Activated CD4-positive, alpha-beta T cell treated with anti-CD3 and anti-CD28 coated beads for 24 hours (primary cell): ENCODE data around the gene ASB1.

ENCODE experiments used
- DNase-seq, 2 donors: peaks; one replicate each; pipeline ENCODE4 v3.0.0-alpha.2; 2020; ENCODE audit warnings: low read depth in 2 of 2

Gene ASB1, protein sequence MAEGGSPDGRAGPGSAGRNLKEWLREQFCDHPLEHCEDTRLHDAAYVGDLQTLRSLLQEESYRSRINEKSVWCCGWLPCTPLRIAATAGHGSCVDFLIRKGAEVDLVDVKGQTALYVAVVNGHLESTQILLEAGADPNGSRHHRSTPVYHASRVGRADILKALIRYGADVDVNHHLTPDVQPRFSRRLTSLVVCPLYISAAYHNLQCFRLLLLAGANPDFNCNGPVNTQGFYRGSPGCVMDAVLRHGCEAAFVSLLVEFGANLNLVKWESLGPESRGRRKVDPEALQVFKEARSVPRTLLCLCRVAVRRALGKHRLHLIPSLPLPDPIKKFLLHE

DNA sequence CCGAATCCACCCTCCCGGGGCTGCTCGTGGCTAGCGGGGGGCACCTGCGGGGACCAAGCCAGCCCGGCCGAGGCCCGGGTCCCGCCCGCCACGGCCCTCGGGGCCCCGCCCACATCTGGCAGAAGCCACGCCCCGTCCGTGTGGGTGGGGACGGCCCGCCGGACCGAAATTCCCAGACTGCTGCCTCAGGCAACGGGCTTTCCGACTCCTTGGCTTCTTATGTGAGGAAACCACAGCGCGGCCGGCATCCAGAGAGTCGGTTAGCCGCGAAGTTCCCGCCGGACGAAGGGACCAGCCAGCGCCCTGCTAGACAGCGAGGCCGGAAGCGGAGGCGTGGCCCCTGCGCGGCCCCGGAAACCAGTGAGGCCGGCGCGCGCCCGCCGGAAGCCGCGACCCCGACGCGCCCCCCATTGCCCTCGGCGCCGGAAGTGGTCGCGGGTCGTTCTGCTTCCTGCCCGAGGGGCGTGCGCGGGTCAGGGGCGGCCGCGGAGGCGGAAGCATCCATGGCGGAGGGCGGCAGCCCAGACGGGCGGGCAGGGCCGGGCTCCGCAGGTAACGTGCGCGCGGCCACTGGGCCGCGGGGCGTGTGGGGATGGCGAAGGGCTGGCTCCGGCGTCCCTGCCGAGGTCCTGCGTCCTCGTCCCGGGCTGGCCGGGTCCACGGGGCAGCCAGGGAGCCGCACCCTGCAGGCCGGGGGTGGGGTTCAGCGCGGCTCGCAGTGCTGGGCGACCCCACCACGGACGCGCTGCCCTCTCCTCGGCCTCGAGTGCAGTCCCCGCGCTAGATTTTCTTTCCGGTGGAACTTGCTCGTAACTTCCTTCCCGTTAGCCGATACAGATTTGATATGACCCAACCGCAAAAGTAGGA lies at the start of gene ASB1:
Gene ASB1, plus strand, starts transcription at position 360 of the 867 bp plus-strand sequence. Its CDS starts 144 bp downstream, at position 504.
- peak; percentile 63 to 71 for DNase-seq

DNA sequence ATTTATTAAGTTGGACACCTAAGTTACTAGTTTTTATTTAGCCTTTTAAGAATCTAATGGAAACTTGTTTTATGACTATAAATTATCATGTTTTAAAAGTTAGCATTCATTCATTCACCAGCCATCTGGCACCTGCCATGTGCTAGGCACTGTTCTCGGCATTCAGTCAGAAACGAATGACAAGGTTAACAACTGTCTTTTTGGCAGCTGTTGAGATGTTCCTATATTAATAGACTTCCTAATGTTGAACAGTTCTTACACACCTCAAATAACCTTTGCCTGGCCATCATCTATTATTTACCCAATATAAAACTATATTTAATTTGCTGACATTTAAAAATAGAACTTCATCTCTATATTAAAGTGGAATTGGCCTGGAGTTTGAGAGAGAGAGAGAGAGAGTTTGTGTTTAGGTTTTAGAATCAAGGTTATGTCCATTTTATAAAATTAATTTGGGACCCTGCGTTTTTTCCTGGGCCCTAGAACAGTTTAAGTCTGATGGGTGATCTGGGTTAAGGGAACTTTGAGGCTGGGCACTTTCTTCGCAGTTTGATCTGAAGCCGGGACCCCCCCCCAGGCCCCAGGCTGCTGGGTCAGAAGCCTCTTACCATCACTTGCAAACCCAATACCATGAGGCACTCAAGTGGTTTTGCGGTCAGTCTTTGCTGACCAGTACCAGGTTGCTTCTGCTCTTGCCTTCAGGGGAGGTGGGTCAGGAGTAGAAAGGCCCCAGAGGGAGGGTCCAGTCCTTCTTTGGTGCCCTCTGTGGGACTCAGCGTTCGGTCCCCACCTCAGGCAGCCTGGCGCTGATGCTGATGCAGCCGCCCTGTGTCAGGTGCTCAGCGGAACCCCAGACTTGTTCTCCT lies 48.3 kb upstream of the ASB1 start:
- DNase-seq: no peak

DNA sequence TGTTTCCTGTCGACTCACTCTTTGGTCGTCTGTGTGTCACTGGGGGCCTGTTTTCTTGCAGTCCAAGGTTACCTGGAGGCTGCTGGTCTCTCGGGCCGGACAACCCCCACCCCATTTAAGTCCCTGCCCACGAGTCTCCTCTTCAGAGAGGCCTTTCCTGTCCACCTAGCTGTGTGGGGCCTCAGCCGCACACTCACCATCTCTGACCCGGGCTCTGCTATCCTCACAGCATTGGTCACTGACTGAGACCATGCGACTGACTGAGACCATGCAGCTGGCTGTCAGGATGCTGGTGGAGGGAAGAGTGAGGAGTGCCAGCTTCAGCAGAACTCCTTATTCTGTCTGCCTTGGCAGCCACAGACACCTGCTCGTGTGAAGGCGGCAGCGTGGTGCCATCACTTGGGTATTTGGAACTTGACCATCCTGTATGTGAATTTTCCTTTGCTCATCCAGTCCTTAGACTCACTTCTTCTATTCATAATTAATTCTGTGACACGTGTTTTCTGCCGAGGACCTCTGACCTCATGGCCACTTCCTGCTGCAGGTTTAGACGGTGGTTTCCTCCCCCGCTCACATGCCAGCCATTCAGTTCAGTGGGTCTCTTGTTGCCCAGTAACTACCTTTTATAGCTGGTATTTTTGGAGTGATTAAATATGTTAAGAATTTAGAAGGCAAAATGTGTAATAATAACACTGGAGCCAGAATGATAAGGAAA lies 47.5 kb upstream of the ASB1 start:
- DNase-seq: no peak

DNA sequence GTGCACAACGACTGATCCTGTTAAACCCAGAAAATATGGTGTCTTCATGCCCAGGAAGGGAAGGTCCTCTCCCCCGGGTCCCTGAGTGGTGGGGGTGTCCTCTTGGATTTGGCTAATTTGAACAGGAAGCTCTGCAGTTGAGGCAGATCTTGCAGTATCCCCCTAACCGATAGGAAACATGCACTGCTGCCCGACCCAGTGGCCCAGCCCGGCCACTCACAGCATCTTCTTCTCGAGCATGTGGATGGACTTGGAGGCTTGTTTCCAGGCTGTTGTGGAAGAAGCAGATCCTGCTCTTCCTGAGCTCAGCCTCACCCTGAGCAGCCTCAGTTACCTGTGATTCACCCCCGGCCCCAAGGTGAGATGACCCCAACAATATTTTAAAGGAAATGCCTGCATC lies 46.4 kb upstream of the ASB1 start:
- no peak for DNase-seq

DNA sequence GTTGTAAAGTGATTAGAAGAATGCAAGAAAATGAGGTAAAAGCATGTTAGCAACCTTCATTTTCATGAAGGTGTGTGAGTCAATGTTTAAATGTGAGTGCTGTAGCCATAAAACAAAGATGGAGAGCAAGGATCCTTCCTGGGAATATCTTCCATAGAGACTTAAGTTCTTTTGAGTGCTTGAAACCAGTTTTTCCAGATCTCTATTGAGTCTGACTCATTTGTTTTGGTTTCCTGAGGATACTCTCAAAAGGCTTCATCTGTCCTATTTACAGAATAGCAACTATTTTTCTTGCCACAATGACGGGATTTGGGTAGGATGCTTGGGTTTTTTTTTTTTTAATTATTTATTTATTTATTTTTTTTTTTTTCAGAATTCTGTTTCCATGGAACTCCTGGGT lies 45.9 kb upstream of the ASB1 start:
- DNase-seq: no peak

DNA sequence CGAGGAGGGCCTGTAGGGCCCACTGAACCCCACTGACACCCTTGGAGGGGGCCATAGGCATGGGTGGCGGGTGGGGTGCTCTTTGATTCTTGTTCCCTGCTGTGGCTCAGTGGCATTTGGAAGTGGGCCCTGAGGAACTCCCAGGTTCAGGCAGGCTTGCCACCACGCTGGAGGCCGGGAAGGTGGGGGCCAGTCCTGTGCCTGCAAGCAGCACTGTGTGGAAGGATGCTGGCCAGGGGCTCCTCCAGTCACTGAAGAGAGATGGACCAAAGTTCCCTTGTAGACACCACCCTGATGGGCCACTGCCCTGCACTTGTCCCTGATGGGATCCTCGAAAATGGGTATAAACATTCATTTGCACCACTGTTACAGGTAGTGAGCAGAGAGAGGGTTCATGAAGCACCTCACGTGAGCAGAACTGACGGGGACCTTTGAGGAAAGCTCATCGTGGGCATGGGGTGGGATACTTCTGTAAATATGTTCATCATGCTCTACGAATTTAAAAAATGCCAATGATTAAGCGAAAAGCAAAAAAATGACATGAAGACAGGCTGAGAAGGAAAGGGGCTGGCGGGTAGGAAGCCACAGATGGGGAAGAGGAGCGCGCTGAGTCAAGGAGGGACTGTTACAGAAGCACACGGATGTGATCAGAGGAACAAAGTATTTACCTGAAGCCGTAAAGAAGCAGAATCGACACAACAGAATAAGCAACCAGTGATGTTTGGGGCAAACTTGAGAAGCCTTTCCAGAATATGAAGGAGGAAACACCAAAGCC lies 45.2 kb upstream of the ASB1 start:
- DNase-seq: no peak

DNA sequence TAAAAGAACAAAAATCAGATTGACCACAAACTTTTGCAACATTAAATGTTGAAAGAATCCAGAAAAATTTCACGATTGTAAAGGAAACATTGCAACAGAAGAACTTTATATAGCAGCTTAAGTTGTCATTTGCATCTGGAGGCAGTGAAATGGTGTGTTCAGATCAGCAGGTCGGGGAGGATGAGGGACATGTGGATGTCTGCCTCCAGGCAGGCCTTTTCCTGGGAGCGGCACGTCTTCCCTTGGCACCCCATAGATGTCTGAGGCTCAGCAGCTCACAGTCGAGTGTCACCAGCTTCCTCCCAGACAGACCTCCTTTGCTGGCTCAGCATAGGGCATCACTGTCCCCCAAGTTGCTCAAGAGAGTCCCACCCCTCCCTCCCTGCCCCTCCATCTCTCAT lies 44.3 kb upstream of the ASB1 start:
- no peak for DNase-seq

DNA sequence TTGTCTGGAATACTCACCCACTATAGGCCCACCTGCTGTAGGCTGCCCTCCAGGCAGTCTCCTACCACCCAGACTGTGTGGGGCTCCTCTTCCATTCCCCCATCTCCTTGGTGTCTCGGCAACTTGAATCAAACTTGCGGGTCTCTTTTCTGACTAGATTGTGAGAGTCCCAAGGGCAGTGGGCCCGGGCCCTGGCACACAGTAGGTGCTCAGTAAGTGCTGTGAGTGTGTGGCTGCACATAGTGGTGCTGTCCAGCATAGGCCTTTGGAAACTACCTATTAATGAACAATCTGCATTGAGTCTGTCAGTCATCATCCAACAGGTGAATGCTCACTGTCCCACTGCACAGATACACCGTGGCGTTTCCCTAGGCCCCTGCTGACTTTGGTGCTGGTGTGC lies 43.6 kb upstream of the ASB1 start:
- DNase-seq: no peak

DNA sequence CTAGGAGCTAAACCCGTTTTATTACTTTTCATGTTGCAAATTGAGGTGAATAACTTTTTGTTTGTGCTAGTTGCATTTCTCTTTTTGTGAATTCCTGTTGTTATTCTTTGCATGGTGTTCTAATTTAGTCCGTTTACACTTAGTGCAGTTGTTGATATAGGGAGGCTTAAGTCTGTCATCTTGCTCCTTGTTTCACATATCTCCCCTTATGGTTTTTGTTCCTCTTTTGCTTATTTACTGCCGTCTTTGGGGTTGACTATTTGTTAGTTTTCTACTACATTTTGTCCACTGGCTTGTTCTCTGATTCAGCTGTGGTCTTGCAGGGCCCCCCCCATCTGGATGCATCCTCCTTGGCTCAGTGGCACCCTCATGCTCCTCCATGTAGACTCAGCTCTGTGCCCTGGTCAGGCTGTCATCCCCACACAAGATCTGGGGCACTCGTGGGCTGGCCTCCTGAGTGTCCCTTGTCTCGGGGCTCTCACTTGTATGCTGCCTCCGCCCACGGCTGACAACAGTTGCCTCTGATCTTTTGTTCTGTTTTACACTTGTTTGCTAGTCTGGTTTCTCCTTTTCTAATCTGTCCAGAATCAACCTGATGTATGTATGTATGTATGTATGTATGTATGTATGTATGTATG lies 42.9 kb upstream of the ASB1 start:
- no peak for DNase-seq

DNA sequence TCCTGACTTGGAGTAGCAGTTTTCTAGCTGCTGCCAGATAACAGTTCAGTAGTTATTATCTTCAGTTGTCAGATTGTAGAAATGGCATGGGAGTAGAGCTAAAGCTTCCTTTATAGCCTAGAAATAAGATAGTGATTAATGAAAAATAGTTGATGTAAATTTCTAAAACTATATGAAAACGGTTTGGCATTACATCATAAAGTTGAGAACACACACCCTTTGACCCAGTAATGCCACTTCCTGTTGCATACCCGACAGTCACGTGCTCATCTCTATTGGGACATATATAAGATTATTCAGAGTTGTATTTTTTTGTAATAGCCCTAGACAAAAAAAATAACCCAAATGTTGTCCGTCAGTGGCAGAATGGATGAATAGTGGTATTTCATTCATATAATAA lies 39.4 kb upstream of the ASB1 start:
- no peak for DNase-seq

DNA sequence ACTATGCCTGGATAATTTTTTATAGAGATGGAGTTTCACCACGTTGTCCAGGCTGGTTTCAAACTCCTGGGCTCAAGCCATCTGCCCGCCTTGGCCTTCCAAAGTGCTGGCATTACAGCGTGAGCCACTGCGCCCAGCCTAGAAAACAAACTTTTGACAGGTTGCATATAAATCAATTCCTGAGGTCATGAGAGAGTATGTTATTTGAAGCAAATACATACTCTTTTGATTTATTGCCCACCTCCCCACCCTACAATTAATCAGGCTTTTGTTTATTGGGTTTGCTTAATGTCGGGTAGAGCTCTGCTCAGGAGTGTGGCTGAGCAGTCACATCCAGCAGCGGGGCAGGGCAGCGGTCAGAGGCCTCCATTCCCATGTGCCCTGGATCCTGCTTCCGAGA lies 37.9 kb upstream of the ASB1 start:
- DNase-seq: no peak

DNA sequence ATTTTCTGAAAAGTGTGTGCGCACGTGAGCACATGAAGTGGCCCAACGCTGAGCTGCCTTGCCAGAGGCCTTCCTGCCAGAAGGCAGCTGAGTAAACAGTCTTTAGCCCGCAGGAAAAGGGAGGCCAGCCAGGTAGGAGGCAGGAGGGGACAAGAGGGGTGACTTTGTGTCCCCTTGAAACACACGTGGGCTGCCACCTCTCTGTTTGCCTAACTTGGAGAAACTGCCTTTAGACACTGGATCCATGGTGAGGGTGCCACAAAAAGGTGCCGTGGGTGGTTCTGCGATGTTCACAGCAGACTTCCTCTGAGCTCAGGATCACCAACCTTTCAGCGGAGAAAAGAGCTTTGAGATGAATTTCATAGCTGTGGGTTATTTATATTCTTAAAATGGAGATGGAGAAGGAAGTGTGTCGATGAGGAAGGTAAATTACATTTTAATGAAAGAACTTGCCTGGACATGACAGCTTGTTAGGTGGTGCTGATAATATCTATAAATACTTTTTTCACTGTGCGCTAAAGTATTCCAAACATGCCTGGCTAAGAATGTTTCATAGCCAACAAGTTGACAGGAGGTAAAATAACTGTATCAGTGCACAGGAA lies 36.6 kb upstream of the ASB1 start:
- DNase-seq: no peak

DNA sequence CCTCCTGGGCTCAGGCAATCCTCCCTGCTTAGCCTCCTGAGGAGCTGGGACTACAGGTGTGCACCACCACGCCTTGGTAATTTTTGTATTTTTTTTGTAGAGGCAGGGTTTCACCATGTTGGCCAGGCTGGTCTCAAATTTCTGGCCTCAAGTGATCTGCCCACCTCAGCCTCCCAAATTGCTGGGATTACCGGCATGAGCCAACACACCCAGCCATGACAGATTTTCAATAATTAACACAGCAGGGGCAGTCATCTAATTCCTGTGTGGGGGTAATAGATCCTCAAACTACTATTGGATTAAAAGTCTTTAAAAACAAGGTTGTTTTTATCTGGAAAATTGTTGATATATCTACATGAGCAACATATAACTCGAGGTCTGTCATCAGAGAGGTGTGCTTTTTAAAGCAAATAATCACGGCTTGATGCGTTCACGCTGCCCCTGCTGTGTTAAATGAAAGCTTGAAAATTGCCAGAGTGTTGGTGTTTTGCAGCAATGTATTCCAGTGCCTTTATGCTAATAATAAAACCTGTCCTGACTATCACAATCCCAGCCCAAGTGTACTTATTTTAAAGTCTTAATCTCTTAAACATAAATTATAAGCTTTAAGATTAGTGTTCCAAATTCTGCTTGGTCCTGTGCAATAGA lies 35.6 kb upstream of the ASB1 start:
- no peak for DNase-seq

DNA sequence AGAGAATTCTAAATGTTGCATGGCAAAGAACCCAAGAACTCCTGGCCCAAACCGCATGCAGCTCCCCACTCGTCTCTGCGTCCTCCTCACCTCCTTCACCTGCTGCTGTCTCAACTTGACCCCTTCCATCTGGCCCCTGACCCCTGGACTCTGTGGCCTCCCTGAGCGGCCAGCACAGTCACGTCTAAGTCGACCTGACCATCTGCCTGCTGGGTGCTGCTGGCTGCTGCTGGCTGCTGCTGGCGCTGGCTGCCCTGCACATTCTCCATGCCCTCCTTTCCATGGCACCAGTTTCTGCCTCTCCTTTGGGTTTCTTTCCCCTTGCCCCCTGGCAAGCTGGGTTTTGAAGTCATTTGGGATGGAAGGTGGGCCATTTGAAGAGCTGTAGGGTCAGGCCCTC lies 30.1 kb upstream of the ASB1 start:
- DNase-seq: no peak

DNA sequence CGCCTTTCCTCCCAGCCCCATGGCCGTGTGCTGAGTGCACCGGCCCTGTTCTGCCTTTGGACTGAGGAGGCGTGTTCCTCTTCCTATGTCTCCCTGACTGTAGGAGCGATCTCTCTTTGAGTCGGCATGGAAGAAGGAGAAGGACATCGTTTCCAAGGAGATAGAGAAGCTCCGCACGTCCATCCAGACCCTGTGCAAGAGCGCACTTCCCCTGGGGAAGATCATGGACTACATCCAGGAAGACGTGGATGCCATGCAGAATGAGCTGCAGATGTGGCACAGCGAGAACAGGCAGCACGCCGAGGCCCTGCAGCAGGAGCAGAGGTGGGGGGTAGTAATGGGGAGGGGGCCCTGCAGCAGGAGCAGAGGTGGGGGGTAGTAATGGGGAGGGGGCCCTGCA lies 29.4 kb upstream of the ASB1 start:
- no peak for DNase-seq

DNA sequence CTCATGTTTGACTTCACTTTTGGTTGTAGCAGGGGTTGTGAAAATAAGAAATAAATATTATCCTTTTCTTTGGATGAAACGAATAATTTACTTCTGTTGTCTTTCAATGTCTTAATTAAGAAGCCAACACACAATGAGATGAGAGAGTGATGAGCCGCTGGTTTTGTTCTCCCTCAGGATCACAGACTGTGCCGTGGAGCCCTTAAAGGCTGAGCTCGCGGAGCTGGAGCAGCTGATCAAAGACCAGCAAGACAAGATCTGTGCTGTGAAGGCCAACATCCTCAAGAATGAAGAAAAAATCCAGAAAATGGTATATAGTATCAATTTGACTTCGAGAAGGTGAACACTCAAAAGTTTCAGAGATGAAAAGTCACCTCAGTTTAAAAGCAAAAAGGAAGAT lies 28.1 kb upstream of the ASB1 start:
- no peak for DNase-seq

DNA sequence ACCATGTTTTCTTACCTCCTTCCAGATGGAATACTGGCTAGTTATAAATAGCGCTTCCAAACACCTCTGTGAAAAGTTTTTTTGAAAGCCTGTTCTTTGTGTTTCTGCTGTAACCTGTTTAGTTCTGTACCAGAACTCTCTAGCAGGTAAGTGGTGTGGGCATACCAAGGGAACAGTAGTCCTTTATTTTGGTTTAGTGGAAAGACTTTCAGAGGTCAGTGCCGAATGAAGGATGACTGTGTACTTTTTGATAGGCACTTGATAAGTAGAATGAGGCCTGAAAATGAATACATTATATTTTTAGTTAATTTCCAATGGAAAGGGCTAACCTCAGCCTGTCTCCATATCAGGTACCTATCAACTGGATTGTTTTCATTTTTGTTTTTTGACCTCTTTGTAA lies 27.6 kb upstream of the ASB1 start:
- no peak for DNase-seq

DNA sequence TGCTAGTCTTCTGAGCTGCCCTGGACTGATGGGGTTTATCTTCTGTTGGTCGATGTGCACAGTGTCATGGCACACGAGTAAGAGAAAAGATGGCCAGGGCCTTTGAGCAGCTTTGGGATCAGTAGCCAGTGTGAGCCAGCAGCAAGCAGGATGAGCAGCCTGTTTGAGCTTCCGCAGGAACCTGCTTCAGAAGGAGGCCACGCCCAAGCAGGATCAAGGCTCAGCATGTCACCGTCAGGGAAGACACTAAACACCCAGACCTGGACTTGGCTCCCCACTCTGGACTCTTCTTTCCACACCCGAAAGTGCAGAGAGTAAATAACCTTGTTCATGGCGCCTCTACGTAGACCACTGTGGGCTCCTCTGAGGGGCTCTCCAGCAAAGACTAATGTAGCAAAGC lies 25.2 kb upstream of the ASB1 start:
- no peak for DNase-seq

DNA sequence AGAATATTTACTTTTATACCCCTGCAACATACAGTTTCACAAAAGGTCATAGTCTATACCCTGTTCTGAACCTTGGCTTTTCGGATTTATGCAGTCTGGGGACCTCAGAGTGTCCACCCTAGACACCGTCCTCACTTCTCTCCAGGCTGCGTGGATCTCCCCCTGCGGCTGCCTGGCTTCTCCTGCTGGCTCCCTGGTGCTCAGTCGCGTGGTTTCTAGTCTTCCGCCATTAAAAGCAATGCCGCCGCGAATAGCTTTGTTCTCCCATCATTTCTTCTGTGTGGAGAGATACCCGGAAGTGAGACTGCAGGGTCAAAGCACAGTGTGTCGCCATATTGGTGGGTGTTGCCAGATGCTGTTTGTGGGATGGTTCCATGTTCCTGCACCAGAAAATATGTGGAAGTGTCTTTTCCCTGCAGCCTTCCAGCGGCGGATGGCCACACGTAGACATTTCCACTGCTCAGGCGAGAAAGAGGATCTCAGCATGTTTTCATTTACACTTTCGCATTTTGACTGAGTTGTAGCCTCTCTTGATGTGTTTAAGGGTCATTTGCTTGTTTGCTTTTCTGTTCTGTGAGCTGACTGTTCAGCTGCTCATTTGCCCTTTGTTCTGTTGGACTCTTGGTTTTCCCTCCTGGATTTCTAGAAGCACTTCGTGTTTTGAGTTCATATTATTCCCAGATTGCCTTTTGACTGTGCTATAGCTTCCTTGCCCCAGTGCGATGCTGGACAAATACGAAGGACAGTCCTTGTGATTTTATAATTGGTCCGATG lies 22.9 kb upstream of the ASB1 start:
- no peak for DNase-seq
